RKO (cell line): Measurements from ENCODE around the gene KCTD5.

ENCODE experiments used
- DNase-seq: peaks from one replicate; pipeline ENCODE4 v3.0.0-alpha.2; 2016; ENCODE audit warnings: low spot score

KCTD5 gene

GRCh38 chr16:2726923-2727322, 44.6 kb downstream of the KCTD5 start:
- DNase-seq, result no peak

GRCh38 chr16:2728034-2728433, 45.7 kb downstream of the KCTD5 start:
- DNase-seq, result no peak

GRCh38 chr16:2734844-2735515, 52.7 kb downstream of the KCTD5 start:
- no peak for DNase-seq

GRCh38 chr16:2736476-2737237, 54.3 kb downstream of the KCTD5 start:
- DNase-seq, result no peak

- no peak for DNase-seq
Observed at GRCh38 chr16:2737238-2737605, 54.9 kb downstream of the KCTD5 start.

GRCh38 chr16:2737895-2738418, 55.6 kb downstream of the KCTD5 start:
- no peak for DNase-seq

- DNase-seq, result no peak
Observed at GRCh38 chr16:2738615-2739014, 56.3 kb downstream of the KCTD5 start.

- DNase-seq, result no peak
Observed at GRCh38 chr16:2739625-2740430, 57.5 kb downstream of the KCTD5 start.

GRCh38 chr16:2740476-2740875, 58.2 kb downstream of the KCTD5 start:
- no peak for DNase-seq

- DNase-seq, result no peak
Observed at GRCh38 chr16:2741168-2741567, 58.8 kb downstream of the KCTD5 start.

GRCh38 chr16:2742323-2743006, 60.1 kb downstream of the KCTD5 start:
- DNase-seq, result no peak

- DNase-seq, result no peak
Observed at GRCh38 chr16:2743007-2743810, 60.9 kb downstream of the KCTD5 start.

GRCh38 chr16:2744711-2745110, 62.4 kb downstream of the KCTD5 start:
- DNase-seq, result no peak

- DNase-seq, result no peak
Observed at GRCh38 chr16:2745116-2745890, 63.0 kb downstream of the KCTD5 start.

- DNase-seq, result no peak
Observed at GRCh38 chr16:2745961-2746360, 63.6 kb downstream of the KCTD5 start.

- no peak for DNase-seq
Observed at GRCh38 chr16:2748757-2749455, 66.6 kb downstream of the KCTD5 start.

GRCh38 chr16:2749476-2749875, 67.2 kb downstream of the KCTD5 start:
- DNase-seq, result no peak

- no peak for DNase-seq
Observed at GRCh38 chr16:2749936-2750335, 67.6 kb downstream of the KCTD5 start.

GRCh38 chr16:2751577-2752034, 69.3 kb downstream of the KCTD5 start:
- peak; percentile 80 for DNase-seq
